NCI-H82 (cell line): Measurements from ENCODE around the gene SCN5A.

Experiments
- DNase-seq: peaks from one replicate; lab custom pipeline; 2025; lab: John Stamatoyannopoulos, UW

Gene SCN5A

GRCh38 chr3:38560284-38560683, 89.2 kb downstream of the SCN5A start:
- DNase-seq = no peak

GRCh38 chr3:38558864-38559263, 90.6 kb downstream of the SCN5A start:
- no peak for DNase-seq

- DNase-seq = no peak
These were observed 92.7 kb downstream of the SCN5A start for GRCh38 chr3:38556640-38557358.

GRCh38 chr3:38555926-38556325, 93.6 kb downstream of the SCN5A start:
- DNase-seq = no peak

GRCh38 chr3:38555149-38555840, 94.2 kb downstream of the SCN5A start:
- DNase-seq = no peak

GRCh38 chr3:38554127-38554827, 95.2 kb downstream of the SCN5A start:
- no peak for DNase-seq

GRCh38 chr3:38553071-38553470, 96.4 kb downstream of the SCN5A start:
- no peak for DNase-seq

- no peak for DNase-seq
These were observed 97.1 kb downstream of the SCN5A start for GRCh38 chr3:38552364-38552763.

- no peak for DNase-seq
These were observed 98.3 kb downstream of the SCN5A start for GRCh38 chr3:38551026-38551832.

GRCh38 chr3:38549957-38550840, 99.3 kb downstream of the SCN5A start:
- no peak for DNase-seq

GRCh38 chr3:38549486-38549885, 100.0 kb downstream of the SCN5A start:
- no peak for DNase-seq

- no peak for DNase-seq
These were observed 100.4 kb downstream of the SCN5A start for GRCh38 chr3:38549082-38549481.

- no peak for DNase-seq
These were observed 101.1 kb downstream of the SCN5A start for GRCh38 chr3:38548154-38548931.

- no peak for DNase-seq
These were observed 103.5 kb downstream of the SCN5A start for GRCh38 chr3:38545983-38546382.

GRCh38 chr3:38545550-38545949, 103.9 kb downstream of the SCN5A start:
- DNase-seq = no peak

GRCh38 chr3:38544926-38545325, 104.6 kb downstream of the SCN5A start:
- no peak for DNase-seq

- DNase-seq = no peak
These were observed 105.9 kb downstream of the SCN5A start for GRCh38 chr3:38543586-38543985.

GRCh38 chr3:38542401-38543298, 106.8 kb downstream of the SCN5A start:
- no peak for DNase-seq

GRCh38 chr3:38541806-38542205, 107.7 kb downstream of the SCN5A start:
- peak; percentile 95 for DNase-seq
